Endothelial cell of umbilical vein (primary cell): Measurements from ENCODE around the gene NXPE1. TPM values are rescaled to one million over a fixed set of nuclear protein-coding genes. Genes with fewer than 3 reads are reported as not detected.
"Not testable (repeated sequence)": the region's sequence is repeated elsewhere in the genome, so short reads cannot be mapped to it uniquely, and the experiment has no call there.

Experiments used
- BruUV-seq: library from RNA; stranded (reverse); fragments of 400-500 nt; replicated peaks from 2 replicates; lab custom pipeline; 2021; lab: Mats Ljungman, UMichigan
- CTCF ChIA-PET: fragments of 300-600, 350-600 bp; sonication (Branson Sonifier 250); formaldehyde crosslinking; loops from one replicate; lab custom pipeline; 2021; ENCODE audit warnings: antibody characterized with exemption, inconsistent platforms; lab: Charles Lee
- POLR2A ChIA-PET: fragments of 300-600, 350-600 bp; sonication (Branson Sonifier 250); formaldehyde crosslinking; loops from one replicate; lab custom pipeline; 2021; ENCODE audit warnings: antibody characterized with exemption, inconsistent platforms; lab: Charles Lee
- DNase-seq: peaks from one replicate; pipeline ENCODE4 v3.0.0-alpha.2; 2011; ENCODE audit warnings: low read depth, low spot score
- FAIRE-seq: peaks from 2 replicates; lab custom pipeline; 2011; peaks lifted over from hg19 to GRCh38; lab: Jason Lieb, UNC
- H2AFZ ChIP-seq: 2 replicates; pipeline ENCODE4 v1.6.0; 2012; ENCODE audit warnings: low read depth, low read length, control low read depth, inconsistent platforms
- H3K27ac ChIP-seq: 2 replicates; pipeline ENCODE4 v1.5.1; 2011; ENCODE audit warnings: low read depth, mild to moderate bottlenecking, control low read depth, low read length, moderate library complexity; ENCODE audit not compliant: insufficient read depth
- H3K27me3 ChIP-seq, 2 experiments: 2 replicates each; pipeline versions ENCODE4 v1.6.0 to v1.6.1; 2011; ENCODE audit warnings: low read length in 2 of 2, mixed read lengths in 1 of 2; ENCODE audit not compliant: control insufficient read depth in 2 of 2, insufficient read depth in 2 of 2
- H3K36me3 ChIP-seq, 2 experiments: 2 replicates in 1 of 2; 3 replicates in 1 of 2; pipeline ENCODE4 v1.5.1; 2011; ENCODE audit warnings: low read length in 2 of 2, mild to moderate bottlenecking in 1 of 2, moderate library complexity in 1 of 2; ENCODE audit not compliant: control insufficient read depth in 2 of 2, insufficient read depth in 2 of 2; ENCODE audit errors: extremely low read depth in 1 of 2
- H3K4me1 ChIP-seq: 3 replicates; pipeline ENCODE4 v1.5.1; 2011; ENCODE audit warnings: mild to moderate bottlenecking, low read length; ENCODE audit not compliant: control insufficient read depth, insufficient read depth; ENCODE audit errors: extremely low read depth
- H3K4me2 ChIP-seq: 2 replicates; pipeline ENCODE4 v1.6.1; 2011; ENCODE audit warnings: low read length, control low read depth, mixed read lengths; ENCODE audit not compliant: insufficient read depth
- H3K4me3 ChIP-seq, 3 experiments: fragments of 200-600 bp in 1 of 3; sonication (generic), shearing (Covaris generic) in 1 of 3; replicated peaks in 1 of 3; 2 replicates each; pipeline ENCODE4 v1.5.1; 2011 to 2016; ENCODE audit warnings: control low read depth in 3 of 3, low read length in 3 of 3, mild to moderate bottlenecking in 2 of 3, inconsistent platforms in 1 of 3, low read depth in 1 of 3, moderate library complexity in 1 of 3; ENCODE audit not compliant: insufficient read depth in 1 of 3
- H3K79me2 ChIP-seq: 2 replicates; pipeline ENCODE4 v1.6.0; 2012; ENCODE audit warnings: low read length, inconsistent platforms; ENCODE audit not compliant: control insufficient read depth, insufficient read depth
- H3K9ac ChIP-seq: replicated peaks from 2 replicates; pipeline ENCODE3; 2011; ENCODE audit warnings: low read length, control low read depth; ENCODE audit not compliant: insufficient read depth; ENCODE audit errors: extremely low read depth
- H3K9me1 ChIP-seq: replicated peaks from 3 replicates; pipeline ENCODE4 v1.6.0; 2011; ENCODE audit warnings: mild to moderate bottlenecking, low read length; ENCODE audit not compliant: control insufficient read depth, insufficient read depth; ENCODE audit errors: extremely low read depth
- H3K9me3 ChIP-seq: replicated peaks from 2 replicates; pipeline ENCODE4 v1.5.1; 2012; ENCODE audit warnings: low read length, inconsistent platforms; ENCODE audit not compliant: control insufficient read depth, insufficient read depth
- H4K20me1 ChIP-seq: replicated peaks from 2 replicates; pipeline ENCODE3; 2011; ENCODE audit warnings: mild to moderate bottlenecking, low read length; ENCODE audit not compliant: control insufficient read depth, insufficient read depth; ENCODE audit errors: extremely low read depth
- CTCF ChIP-seq, 2 donors: IDR thresholded peaks; 1 replicate in 1 of 2; 2 replicates in 1 of 2; pipeline ENCODE4 v1.5.1; 2011; ENCODE audit warnings: low read length in 2 of 2, mild to moderate bottlenecking in 2 of 2, moderate library complexity in 2 of 2, control low read depth in 1 of 2, inconsistent platforms in 1 of 2, low read depth in 1 of 2; ENCODE audit not compliant: insufficient read depth in 1 of 2; ENCODE audit errors: extremely low read depth in 1 of 2
- EZH2 ChIP-seq: IDR thresholded peaks from 2 replicates; pipeline ENCODE4 v1.6.1; 2012; ENCODE audit warnings: borderline replicate concordance, low read depth, mild to moderate bottlenecking, moderate library complexity, low read length, inconsistent platforms; ENCODE audit not compliant: severe bottlenecking
- FOS ChIP-seq: IDR thresholded peaks from 2 replicates; pipeline ENCODE4 v1.6.1; 2011; ENCODE audit warnings: mild to moderate bottlenecking, low read length, moderate library complexity, borderline replicate concordance; ENCODE audit not compliant: insufficient read depth
- GATA2 ChIP-seq: IDR thresholded peaks from 2 replicates; pipeline ENCODE4 v1.7.0; 2011; ENCODE audit warnings: low read depth, mild to moderate bottlenecking, moderate library complexity, mixed read lengths, low read length; ENCODE audit not compliant: insufficient read length, insufficient read depth
- MAX ChIP-seq: IDR thresholded peaks from 2 replicates; pipeline ENCODE4 v1.6.1; 2011; ENCODE audit not compliant: insufficient read depth, insufficient read length
- MYC ChIP-seq: IDR thresholded peaks from one replicate; pipeline ENCODE4 v1.6.1; 2011; ENCODE audit warnings: mild to moderate bottlenecking, low read depth, low read length
- POLR2A ChIP-seq: IDR thresholded peaks from 2 replicates; pipeline ENCODE4 v1.6.1; 2012; ENCODE audit warnings: low read depth, mild to moderate bottlenecking, control low read depth, low read length
- POLR2AphosphoS5 ChIP-seq: IDR thresholded peaks from 2 replicates; pipeline ENCODE4 v1.6.1; 2012; ENCODE audit warnings: low read depth, mild to moderate bottlenecking, control low read depth, low read length, moderate library complexity; ENCODE audit not compliant: insufficient read depth
- dilution Hi-C: fragments of 300-500 bp; cut with MboI; formaldehyde crosslinking; loops from one replicate; pipeline ENCODE4 v1.15.0; 2019; ENCODE audit warnings: low sequenced_read_pairs; ENCODE audit not compliant: extremely low pct_ligation_motif_present
- intact Hi-C: fragments of 100-400 bp; cut with micrococcal nuclease; formaldehyde crosslinking; loops from one replicate; pipeline ENCODE4 v1.10.0; 2022
- polyA plus RNA-seq, 4 experiments: library from polyadenylated mRNA; depleted of rRNA in 3 of 4; stranded (reverse) in 3 of 4; unstranded in 1 of 4; fragments of >200 nt; gene quantifications; 2 replicates each; pipeline versions ENCODE4 v1.2.1 to v1.2.3, GENCODE V29; 2011 to 2012; ENCODE audit warnings: missing spikeins in 1 of 4
- total RNA-seq: library from RNA; stranded (reverse); gene quantifications from 2 replicates; pipeline ENCODE4 v1.2.3, GENCODE V29; 2021

The NXPE1 gene
- total and polyA plus RNA-seq, 2 donors (not counting 3 experiments of a cell fraction or from before 2014, with no cell fraction given) = not detected

DNA sequence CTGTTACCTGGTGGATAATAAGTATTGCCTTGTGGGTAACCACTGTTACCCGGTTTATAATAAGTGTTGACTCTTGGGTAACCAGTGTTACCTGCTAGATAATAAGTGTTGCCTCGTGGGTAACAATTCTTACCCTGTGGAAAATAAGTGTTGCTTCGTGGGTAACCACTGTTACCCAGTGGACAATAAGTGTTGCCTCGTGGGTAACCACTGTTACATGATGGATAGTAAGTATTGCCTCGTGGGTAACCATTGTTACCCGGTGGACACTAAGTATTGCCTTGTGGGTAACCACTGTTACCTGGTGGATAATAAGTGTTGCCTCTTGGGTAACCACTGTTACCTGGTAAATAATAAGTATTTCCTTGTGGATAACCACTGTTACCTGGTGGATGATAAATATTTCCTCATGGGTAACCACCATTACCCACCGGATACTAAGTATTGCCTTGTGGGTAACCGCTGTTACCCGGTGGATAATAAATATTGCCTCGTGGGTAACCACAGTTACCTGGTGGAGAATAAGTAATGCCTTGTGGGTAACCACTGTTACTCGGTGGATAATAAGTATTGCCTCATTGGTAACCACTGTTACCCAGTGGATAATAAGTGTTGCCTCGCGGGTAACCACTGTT is 44.6 kb upstream of the NXPE1 start:
- H4K20me1 ChIP-seq = no peaks in the 10 kb centered on the region
- no peaks in the 10 kb centered on the region for H3K79me2 ChIP-seq
- no peak overlapping the region for H3K4me3 ChIP-seq
- H3K27me3 ChIP-seq = no peaks in the 10 kb centered on the region
- H3K9me1 ChIP-seq = no peaks in the 10 kb centered on the region
- H3K27ac ChIP-seq = no peak overlapping the region
- POLR2A ChIA-PET = no interaction called here
- CTCF ChIA-PET = no interaction called here
- FAIRE-seq (no peak), DNase-seq (no peak)
- H2AFZ ChIP-seq = no peak overlapping the region
- no peaks in the 10 kb centered on the region for H3K9me3 ChIP-seq
- no peak overlapping the region for H3K4me2 ChIP-seq
- no peak overlapping the region for H3K9ac ChIP-seq
- H3K36me3 ChIP-seq = no peaks in the 10 kb centered on the region
- BruUV-seq = no TSS peak
- intact Hi-C loops (no loop called here), dilution Hi-C loops (no loop called here)
- no peaks in the 10 kb centered on the region for H3K4me1 ChIP-seq
- TF ChIP-seq POLR2A = no peak
- no peak for TF ChIP-seq MAX
- TF ChIP-seq FOS = no peak
- TF ChIP-seq MYC = no peak
- TF ChIP-seq EZH2 = no peak
- TF ChIP-seq GATA2 = no peak
- TF ChIP-seq POLR2AphosphoS5 = no peak
- TF ChIP-seq CTCF (IDR thresholded peaks at IDR 0.05; ENCODE audit: extremely low read depth in 1 of 2, insufficient read depth in 1 of 2, low read depth in 1 of 2, low read length in 2 of 2) = no peak

DNA sequence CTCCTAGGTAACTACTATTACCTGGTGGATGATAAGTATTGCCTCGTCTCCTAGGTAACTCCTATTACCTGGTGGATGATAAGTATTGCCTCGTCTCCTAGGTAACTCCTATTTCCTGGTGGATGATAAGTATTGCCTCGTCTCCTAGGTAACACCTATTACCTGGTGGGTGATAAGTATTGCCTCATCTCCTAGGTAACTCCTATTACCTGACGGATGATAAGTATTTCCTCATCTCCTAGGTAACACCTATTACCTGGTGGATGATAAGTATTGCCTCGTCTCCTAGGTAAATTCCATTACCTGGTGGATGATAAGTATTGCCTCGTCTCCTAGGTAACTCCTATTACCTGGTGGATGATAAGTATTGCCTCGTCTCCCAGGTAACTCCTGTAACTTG is 43.5 kb upstream of the NXPE1 start:
- dilution Hi-C loops, CTCF ChIA-PET: not testable (repeated sequence)

More for the DNA sequence above, 43.5 kb upstream of the NXPE1 start:
- H3K4me1 ChIP-seq, H3K27me3 ChIP-seq, H2AFZ ChIP-seq, H3K4me2 ChIP-seq, H3K9me3 ChIP-seq, H3K36me3 ChIP-seq, BruUV-seq, FAIRE-seq, H3K9me1 ChIP-seq, intact Hi-C loops, POLR2A ChIA-PET, H3K79me2 ChIP-seq, H3K9ac ChIP-seq, H4K20me1 ChIP-seq, DNase-seq, H3K4me3 ChIP-seq, H3K27ac ChIP-seq: not testable (repeated sequence)
